ENCODE data around the gene PCBP1. TPM values are rescaled to one million over a fixed set of nuclear protein-coding genes. Genes with fewer than 3 reads are reported as not detected.
A peak's percentile ranks its signal among the peaks of the same experiment; 100 is the strongest.

The PCBP1 gene
- total and polyA plus RNA-seq, 9 of the 15 experiments (the other 6 are each of a cell fraction or from before 2014, with no cell fraction given), result 19.2 to 407 (median 78.1) TPM

- TF ChIP-seq ZNF584 (CRISPR knock-in tag; IDR thresholded peaks at IDR 0.05; ENCODE audit: low read depth) (no peak), ESRRA (IDR thresholded peaks at IDR 0.05; ENCODE audit: borderline replicate concordance, low read depth) (no peak), ATF1 (CRISPR knock-in tag; IDR thresholded peaks at IDR 0.05) (no peak), ATF1 (tag; IDR thresholded peaks at IDR 0.05) (no peak), NR2F6 (CRISPR knock-in tag; IDR thresholded peaks at IDR 0.05) (no peak), BHLHE40 (IDR thresholded peaks at IDR 0.05; ENCODE audit: low read length) (no peak), ETV1 (tag; conservative IDR thresholded peaks at IDR 0.05; ENCODE audit: low read depth) (peak; percentile 47; the same call in 1 of the 2 replicates), ZNF133 (CRISPR knock-in tag; IDR thresholded peaks at IDR 0.05) (no peak), BRD4 (IDR thresholded peaks at IDR 0.05) (0 out of 2 replicates have a peak, but pooled peaks have one; percentile 29), NR2C1 (IDR thresholded peaks at IDR 0.05) (no peak), NR2C1 (tag; IDR thresholded peaks at IDR 0.05) (peak; percentile 25; the same call in 1 of the 2 replicates), MECOM (CRISPR knock-in tag; IDR thresholded peaks at IDR 0.05) (no peak), TEAD4 (IDR thresholded peaks at IDR 0.05; ENCODE audit: low read length) (no peak), TEAD4 (CRISPR knock-in tag; IDR thresholded peaks at IDR 0.05; ENCODE audit: borderline replicate concordance) (no peak), RFX1 (IDR thresholded peaks at IDR 0.05) (no peak), ZEB2 (IDR thresholded peaks at IDR 0.05) (no peak), SAP30 (IDR thresholded peaks at IDR 0.05; ENCODE audit: borderline replicate concordance, insufficient read depth, low read depth, low read length, poor library complexity, severe bottlenecking) (no peak), TCF3 (CRISPR knock-in tag; IDR thresholded peaks at IDR 0.05) (no peak), ZNF445 (CRISPR knock-in tag; IDR thresholded peaks at IDR 0.05; ENCODE audit: low read depth) (no peak), ERF (CRISPR knock-in tag; IDR thresholded peaks at IDR 0.05) (no peak), NFATC3 (IDR thresholded peaks at IDR 0.05) (0 out of 2 replicates have a peak, but pooled peaks have one; percentile 47)
- TF ChIP-seq, protein P1, sequence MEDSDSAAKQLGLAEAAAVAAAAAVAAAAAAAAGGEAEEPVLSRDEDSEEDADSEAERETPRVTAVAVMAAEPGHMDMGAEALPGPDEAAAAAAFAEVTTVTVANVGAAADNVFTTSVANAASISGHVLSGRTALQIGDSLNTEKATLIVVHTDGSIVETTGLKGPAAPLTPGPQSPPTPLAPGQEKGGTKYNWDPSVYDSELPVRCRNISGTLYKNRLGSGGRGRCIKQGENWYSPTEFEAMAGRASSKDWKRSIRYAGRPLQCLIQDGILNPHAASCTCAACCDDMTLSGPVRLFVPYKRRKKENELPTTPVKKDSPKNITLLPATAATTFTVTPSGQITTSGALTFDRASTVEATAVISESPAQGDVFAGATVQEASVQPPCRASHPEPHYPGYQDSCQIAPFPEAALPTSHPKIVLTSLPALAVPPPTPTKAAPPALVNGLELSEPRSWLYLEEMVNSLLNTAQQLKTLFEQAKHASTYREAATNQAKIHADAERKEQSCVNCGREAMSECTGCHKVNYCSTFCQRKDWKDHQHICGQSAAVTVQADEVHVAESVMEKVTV (CRISPR knock-in tag; IDR thresholded peaks at IDR 0.05), result no peak
- TF ChIP-seq, protein P2, sequence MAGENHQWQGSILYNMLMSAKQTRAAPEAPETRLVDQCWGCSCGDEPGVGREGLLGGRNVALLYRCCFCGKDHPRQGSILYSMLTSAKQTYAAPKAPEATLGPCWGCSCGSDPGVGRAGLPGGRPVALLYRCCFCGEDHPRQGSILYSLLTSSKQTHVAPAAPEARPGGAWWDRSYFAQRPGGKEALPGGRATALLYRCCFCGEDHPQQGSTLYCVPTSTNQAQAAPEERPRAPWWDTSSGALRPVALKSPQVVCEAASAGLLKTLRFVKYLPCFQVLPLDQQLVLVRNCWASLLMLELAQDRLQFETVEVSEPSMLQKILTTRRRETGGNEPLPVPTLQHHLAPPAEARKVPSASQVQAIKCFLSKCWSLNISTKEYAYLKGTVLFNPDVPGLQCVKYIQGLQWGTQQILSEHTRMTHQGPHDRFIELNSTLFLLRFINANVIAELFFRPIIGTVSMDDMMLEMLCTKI (IDR thresholded peaks at IDR 0.05; ENCODE audit: partially characterized antibody), result no peak
- TF ChIP-seq, protein P3, sequence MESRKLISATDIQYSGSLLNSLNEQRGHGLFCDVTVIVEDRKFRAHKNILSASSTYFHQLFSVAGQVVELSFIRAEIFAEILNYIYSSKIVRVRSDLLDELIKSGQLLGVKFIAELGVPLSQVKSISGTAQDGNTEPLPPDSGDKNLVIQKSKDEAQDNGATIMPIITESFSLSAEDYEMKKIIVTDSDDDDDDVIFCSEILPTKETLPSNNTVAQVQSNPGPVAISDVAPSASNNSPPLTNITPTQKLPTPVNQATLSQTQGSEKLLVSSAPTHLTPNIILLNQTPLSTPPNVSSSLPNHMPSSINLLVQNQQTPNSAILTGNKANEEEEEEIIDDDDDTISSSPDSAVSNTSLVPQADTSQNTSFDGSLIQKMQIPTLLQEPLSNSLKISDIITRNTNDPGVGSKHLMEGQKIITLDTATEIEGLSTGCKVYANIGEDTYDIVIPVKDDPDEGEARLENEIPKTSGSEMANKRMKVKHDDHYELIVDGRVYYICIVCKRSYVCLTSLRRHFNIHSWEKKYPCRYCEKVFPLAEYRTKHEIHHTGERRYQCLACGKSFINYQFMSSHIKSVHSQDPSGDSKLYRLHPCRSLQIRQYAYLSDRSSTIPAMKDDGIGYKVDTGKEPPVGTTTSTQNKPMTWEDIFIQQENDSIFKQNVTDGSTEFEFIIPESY (CRISPR knock-in tag; IDR thresholded peaks at IDR 0.05), result no peak
These were observed 45.2 kb downstream of the PCBP1 start (continued) for GRCh38 chr2:70132244-70133126.

Measured in K562 (cell line).